Measurements from ENCODE around the gene GABRR2. TPM values are rescaled to one million over a fixed set of nuclear protein-coding genes. Genes with fewer than 3 reads are reported as not detected.

The GABRR2 gene
- total RNA-seq, 1 donor from 2014 or later, result not detected

- H3K4me2 ChIP-seq, result no peak overlapping the region
- H3K36me3 ChIP-seq, result no peaks in the 10 kb centered on the region
- H4K20me1 ChIP-seq (ENCODE audit: low read depth), result no peaks in the 10 kb centered on the region
- H3K27ac Mint-ChIP-seq, result peak overlapping the region; percentile 36
- H3K4me1 Mint-ChIP-seq, result peaks cover 18% of the 10 kb centered on the region
- no peak overlapping the region for H3K9ac ChIP-seq
- H3K4me3 ChIP-seq, result no peak overlapping the region
- no peak overlapping the region for H2AFZ ChIP-seq (replicated peaks)
- DNase-seq (ENCODE audit: low spot score), result no peak
- H3K79me2 ChIP-seq (ENCODE audit: low read depth), result no peaks in the 10 kb centered on the region
- no peaks in the 10 kb centered on the region for H3K27me3 Mint-ChIP-seq (ENCODE audit: insufficient read depth, low read depth)
- peak overlapping the region; percentile 38 for H3K4me3 Mint-ChIP-seq
- H3K9me3 Mint-ChIP-seq, result peaks cover 6% of the 10 kb centered on the region
- no peaks in the 10 kb centered on the region for H3K9me3 ChIP-seq (ENCODE audit: low read depth)
- TF ChIP-seq EZH2phosphoT487 (IDR thresholded peaks at IDR 0.05) (no peak), EZH2 (IDR thresholded peaks at IDR 0.05) (no peak)
- TF ChIP-seq, protein P1, sequence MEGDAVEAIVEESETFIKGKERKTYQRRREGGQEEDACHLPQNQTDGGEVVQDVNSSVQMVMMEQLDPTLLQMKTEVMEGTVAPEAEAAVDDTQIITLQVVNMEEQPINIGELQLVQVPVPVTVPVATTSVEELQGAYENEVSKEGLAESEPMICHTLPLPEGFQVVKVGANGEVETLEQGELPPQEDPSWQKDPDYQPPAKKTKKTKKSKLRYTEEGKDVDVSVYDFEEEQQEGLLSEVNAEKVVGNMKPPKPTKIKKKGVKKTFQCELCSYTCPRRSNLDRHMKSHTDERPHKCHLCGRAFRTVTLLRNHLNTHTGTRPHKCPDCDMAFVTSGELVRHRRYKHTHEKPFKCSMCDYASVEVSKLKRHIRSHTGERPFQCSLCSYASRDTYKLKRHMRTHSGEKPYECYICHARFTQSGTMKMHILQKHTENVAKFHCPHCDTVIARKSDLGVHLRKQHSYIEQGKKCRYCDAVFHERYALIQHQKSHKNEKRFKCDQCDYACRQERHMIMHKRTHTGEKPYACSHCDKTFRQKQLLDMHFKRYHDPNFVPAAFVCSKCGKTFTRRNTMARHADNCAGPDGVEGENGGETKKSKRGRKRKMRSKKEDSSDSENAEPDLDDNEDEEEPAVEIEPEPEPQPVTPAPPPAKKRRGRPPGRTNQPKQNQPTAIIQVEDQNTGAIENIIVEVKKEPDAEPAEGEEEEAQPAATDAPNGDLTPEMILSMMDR (IDR thresholded peaks at IDR 0.05), result no peak
- no peaks in the 10 kb centered on the region for H3K27me3 ChIP-seq
- no peaks in the 10 kb centered on the region for H3K36me3 Mint-ChIP-seq
- peaks cover 10% of the 10 kb centered on the region for H3K4me1 ChIP-seq
- H3F3A ChIP-seq (ENCODE audit: low read depth), result no peaks in the 10 kb centered on the region
- H3K27ac ChIP-seq, result no peak overlapping the region
These were observed 28.6 kb downstream of the GABRR2 start for GRCh38 chr6:89286516-89286915.

- no peaks in the 10 kb centered on the region for H3K36me3 ChIP-seq
- H3K9me3 Mint-ChIP-seq, result peaks cover 2% of the 10 kb centered on the region
- H3K9me3 ChIP-seq (ENCODE audit: low read depth), result no peaks in the 10 kb centered on the region
- H3K4me3 Mint-ChIP-seq, result no peak overlapping the region
- H3K4me2 ChIP-seq, result no peak overlapping the region
- no peaks in the 10 kb centered on the region for H3K27me3 Mint-ChIP-seq (ENCODE audit: insufficient read depth, low read depth)
- H3K9ac ChIP-seq, result no peak overlapping the region
- no peak overlapping the region for H3K27ac Mint-ChIP-seq
- no peak overlapping the region for H3K4me3 ChIP-seq
- TF ChIP-seq, protein P1 (IDR thresholded peaks at IDR 0.05), result no peak
- no peak for TF ChIP-seq EZH2phosphoT487 (IDR thresholded peaks at IDR 0.05)
- no peak overlapping the region for H3K27ac ChIP-seq
- H3F3A ChIP-seq (ENCODE audit: low read depth), result no peaks in the 10 kb centered on the region
- H3K4me1 ChIP-seq, result peaks cover 10% of the 10 kb centered on the region
- no peak for DNase-seq (ENCODE audit: low spot score)
- no peaks in the 10 kb centered on the region for H3K36me3 Mint-ChIP-seq
- no peak overlapping the region for H2AFZ ChIP-seq (replicated peaks)
- peaks cover 18% of the 10 kb centered on the region for H3K4me1 Mint-ChIP-seq
- H4K20me1 ChIP-seq (ENCODE audit: low read depth), result no peaks in the 10 kb centered on the region
- no peaks in the 10 kb centered on the region for H3K27me3 ChIP-seq
- no peaks in the 10 kb centered on the region for H3K79me2 ChIP-seq (ENCODE audit: low read depth)
These were observed 29.9 kb downstream of the GABRR2 start for GRCh38 chr6:89284963-89285735.

DNA sequence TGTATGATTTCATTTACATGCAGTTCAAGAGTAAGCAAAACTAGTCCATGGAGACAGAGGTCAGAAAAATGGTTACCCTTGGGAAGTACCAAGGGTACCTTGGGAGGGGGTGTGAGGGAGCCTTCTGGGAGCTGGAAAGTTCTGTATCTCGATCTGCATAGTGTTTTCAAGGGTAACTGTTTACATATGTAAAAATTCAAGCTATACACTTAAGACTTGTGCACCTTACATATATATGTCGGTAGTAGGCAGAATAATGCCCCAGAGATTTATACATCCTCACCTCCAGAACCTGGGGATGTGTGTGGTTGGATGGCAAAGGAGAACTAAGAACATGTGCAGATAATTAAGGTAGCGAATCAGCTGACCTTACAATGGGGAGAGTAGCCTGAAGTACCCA is 31.0 kb downstream of the GABRR2 start:
- H3K27me3 ChIP-seq, result no peaks in the 10 kb centered on the region
- no peaks in the 10 kb centered on the region for H3K9me3 ChIP-seq (ENCODE audit: low read depth)
- Mint-ChIP-seq H3K9me3 (peaks cover 2% of the 10 kb centered on the region), H3K27me3 (ENCODE audit: insufficient read depth, low read depth) (peaks cover 3% of the 10 kb centered on the region), H3K4me1 (peaks cover 18% of the 10 kb centered on the region), H3K27ac (no peak overlapping the region), H3K4me3 (no peak overlapping the region), H3K36me3 (no peaks in the 10 kb centered on the region)
- H3K4me2 ChIP-seq, result no peak overlapping the region
- H3K79me2 ChIP-seq (ENCODE audit: low read depth), result no peaks in the 10 kb centered on the region
- H3K4me3 ChIP-seq, result no peak overlapping the region
- no peak for DNase-seq (ENCODE audit: low spot score)
- no peak overlapping the region for H2AFZ ChIP-seq (replicated peaks)
- no peaks in the 10 kb centered on the region for H4K20me1 ChIP-seq (ENCODE audit: low read depth)
- peaks cover 10% of the 10 kb centered on the region for H3K4me1 ChIP-seq
- TF ChIP-seq EZH2 (IDR thresholded peaks at IDR 0.05) (no peak), EZH2phosphoT487 (IDR thresholded peaks at IDR 0.05) (no peak)
- TF ChIP-seq, protein P1 (IDR thresholded peaks at IDR 0.05), result no peak
- no peaks in the 10 kb centered on the region for H3K36me3 ChIP-seq
- no peak overlapping the region for H3K9ac ChIP-seq
- no peaks in the 10 kb centered on the region for H3F3A ChIP-seq (ENCODE audit: low read depth)
- no peak overlapping the region for H3K27ac ChIP-seq

Measured in neural progenitor cell (in vitro differentiated cells).